Measurements from ENCODE around the gene UNCX.

UNCX gene

DNA sequence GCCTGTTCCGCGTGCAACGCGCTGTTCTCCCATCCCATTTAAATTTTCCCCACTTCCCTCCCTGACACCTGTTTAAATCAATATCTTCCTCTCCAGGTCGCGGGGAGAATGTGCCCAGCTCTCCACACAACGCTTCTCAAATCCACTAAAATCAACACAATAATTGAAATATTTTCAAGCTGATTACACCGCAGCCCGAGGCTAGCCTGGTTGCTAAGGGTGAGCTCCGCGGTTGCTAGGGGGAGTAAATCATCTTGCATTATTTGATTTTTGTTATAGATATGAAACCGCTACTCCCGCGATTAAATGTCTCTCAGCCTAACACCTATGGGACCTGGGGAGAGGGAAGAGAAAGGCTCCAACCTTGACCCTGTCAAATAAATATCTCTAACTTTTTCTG, 36.2 kb downstream of the UNCX start:
- DNase-seq, result no peak
- H3F3A ChIP-seq (ENCODE audit: insufficient read depth, low read length), result no peaks in the 10 kb centered on the region

DNA sequence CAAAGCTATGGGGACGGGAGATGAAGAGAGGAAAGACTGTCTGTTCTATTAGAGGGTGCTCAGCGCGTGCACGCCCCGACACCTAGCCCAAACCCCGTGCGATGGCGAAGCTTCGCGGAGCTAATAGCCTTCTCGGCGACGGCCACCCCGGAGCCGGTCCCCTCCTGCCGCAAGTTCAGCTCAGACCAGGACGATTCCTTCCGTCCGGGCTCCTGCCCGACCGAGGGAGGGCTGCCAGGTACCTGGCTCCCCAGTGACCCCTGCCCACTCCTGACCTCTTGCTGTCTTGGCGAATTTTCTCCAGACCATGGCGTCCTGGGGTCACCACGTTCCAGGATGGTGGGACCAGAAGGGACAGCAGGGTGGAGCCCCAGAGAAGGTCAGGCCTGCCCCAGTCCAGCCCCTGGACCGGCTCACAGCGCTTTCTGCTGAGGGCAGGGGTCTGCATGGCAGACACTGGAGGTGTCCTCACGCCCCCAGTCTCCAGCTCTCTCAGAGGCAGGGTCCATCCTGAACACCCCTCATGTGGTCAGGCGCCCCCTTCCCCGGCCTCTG, 36.7 kb downstream of the UNCX start:
- TF ChIP-seq EZH2phosphoT487 (IDR thresholded peaks at IDR 0.05; ENCODE audit: low read length), result no peak
- TF ChIP-seq, protein P1, sequence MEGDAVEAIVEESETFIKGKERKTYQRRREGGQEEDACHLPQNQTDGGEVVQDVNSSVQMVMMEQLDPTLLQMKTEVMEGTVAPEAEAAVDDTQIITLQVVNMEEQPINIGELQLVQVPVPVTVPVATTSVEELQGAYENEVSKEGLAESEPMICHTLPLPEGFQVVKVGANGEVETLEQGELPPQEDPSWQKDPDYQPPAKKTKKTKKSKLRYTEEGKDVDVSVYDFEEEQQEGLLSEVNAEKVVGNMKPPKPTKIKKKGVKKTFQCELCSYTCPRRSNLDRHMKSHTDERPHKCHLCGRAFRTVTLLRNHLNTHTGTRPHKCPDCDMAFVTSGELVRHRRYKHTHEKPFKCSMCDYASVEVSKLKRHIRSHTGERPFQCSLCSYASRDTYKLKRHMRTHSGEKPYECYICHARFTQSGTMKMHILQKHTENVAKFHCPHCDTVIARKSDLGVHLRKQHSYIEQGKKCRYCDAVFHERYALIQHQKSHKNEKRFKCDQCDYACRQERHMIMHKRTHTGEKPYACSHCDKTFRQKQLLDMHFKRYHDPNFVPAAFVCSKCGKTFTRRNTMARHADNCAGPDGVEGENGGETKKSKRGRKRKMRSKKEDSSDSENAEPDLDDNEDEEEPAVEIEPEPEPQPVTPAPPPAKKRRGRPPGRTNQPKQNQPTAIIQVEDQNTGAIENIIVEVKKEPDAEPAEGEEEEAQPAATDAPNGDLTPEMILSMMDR (IDR thresholded peaks at IDR 0.05; ENCODE audit: low read length), result no peak
- TF ChIP-seq EZH2 (optimal IDR thresholded peaks at IDR 0.05; ENCODE audit: low read depth, low read length), result no peak
- no peak overlapping the region for H3K4me3 ChIP-seq (ENCODE audit: low read length)
- no peak overlapping the region for H2AFZ ChIP-seq (ENCODE audit: low read length)
- no peak for DNase-seq
- H3K9me2 ChIP-seq (replicated peaks; ENCODE audit: insufficient read depth, low read length), result no peaks in the 10 kb centered on the region
- H3F3A ChIP-seq (ENCODE audit: insufficient read depth, low read length), result no peaks in the 10 kb centered on the region
- no peak overlapping the region for H3K4me2 ChIP-seq (ENCODE audit: low read depth, low read length)
- H4K20me1 ChIP-seq (ENCODE audit: insufficient read depth, low read length), result no peaks in the 10 kb centered on the region
- H3K9me3 ChIP-seq (replicated peaks; ENCODE audit: insufficient read depth, low read length), result no peaks in the 10 kb centered on the region
- H3K9ac ChIP-seq (ENCODE audit: low read length), result no peak overlapping the region
- peaks cover 59% of the 10 kb centered on the region for H3K27me3 ChIP-seq (replicated peaks; ENCODE audit: insufficient read depth, low read length)
- H3K4me1 ChIP-seq (ENCODE audit: low read length), result no peaks in the 10 kb centered on the region
- H3K36me3 ChIP-seq (replicated peaks; ENCODE audit: insufficient read depth, low read length), result no peaks in the 10 kb centered on the region
- H3K79me2 ChIP-seq (ENCODE audit: low read length), result no peaks in the 10 kb centered on the region
- no peak overlapping the region for H3K27ac ChIP-seq (ENCODE audit: low read length)

More for the DNA sequence above, 36.2 kb downstream of the UNCX start:
- Histone ChIP-seq H3K79me2 (ENCODE audit: low read length) (no peaks in the 10 kb centered on the region), H3K9me3 (replicated peaks; ENCODE audit: insufficient read depth, low read length) (no peaks in the 10 kb centered on the region), H2AFZ (ENCODE audit: low read length) (no peak overlapping the region), H3K4me2 (ENCODE audit: low read depth, low read length) (no peak overlapping the region), H3K27ac (ENCODE audit: low read length) (no peak overlapping the region), H3K9me2 (replicated peaks; ENCODE audit: insufficient read depth, low read length) (no peaks in the 10 kb centered on the region), H3K36me3 (replicated peaks; ENCODE audit: insufficient read depth, low read length) (no peaks in the 10 kb centered on the region), H3K27me3 (replicated peaks; ENCODE audit: insufficient read depth, low read length) (peaks cover 65% of the 10 kb centered on the region), H3K4me3 (ENCODE audit: low read length) (no peak overlapping the region), H4K20me1 (ENCODE audit: insufficient read depth, low read length) (no peaks in the 10 kb centered on the region), H3K4me1 (ENCODE audit: low read length) (no peaks in the 10 kb centered on the region), H3K9ac (ENCODE audit: low read length) (no peak overlapping the region)
- TF ChIP-seq EZH2phosphoT487 (IDR thresholded peaks at IDR 0.05; ENCODE audit: low read length), result no peak
- no peak for TF ChIP-seq EZH2 (optimal IDR thresholded peaks at IDR 0.05; ENCODE audit: low read depth, low read length)
- TF ChIP-seq, protein P1 (IDR thresholded peaks at IDR 0.05; ENCODE audit: low read length), result no peak

DNA sequence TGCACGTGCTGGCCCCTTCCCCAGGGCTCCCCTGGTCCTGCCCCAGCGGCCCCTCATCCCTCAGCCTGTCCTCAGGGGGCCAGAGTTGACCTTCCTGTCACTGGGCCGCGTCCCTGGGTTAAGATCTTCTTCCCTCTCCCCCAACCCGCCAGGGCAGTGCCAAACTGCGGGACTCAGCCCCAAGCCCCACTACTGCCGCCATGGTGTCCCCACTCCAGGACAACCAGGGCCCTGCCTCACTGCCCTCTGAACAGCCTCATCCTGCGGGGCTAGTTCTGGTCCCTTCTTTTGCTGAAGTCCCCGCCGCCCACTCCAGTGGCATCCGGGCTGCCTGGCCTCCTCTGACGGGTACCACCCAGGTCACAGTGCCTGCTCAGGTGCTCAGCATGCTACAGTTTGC, 37.5 kb downstream of the UNCX start:
- Histone ChIP-seq H3K79me2 (ENCODE audit: low read length) (no peaks in the 10 kb centered on the region), H3K9me2 (replicated peaks; ENCODE audit: insufficient read depth, low read length) (no peaks in the 10 kb centered on the region), H3K36me3 (replicated peaks; ENCODE audit: insufficient read depth, low read length) (no peaks in the 10 kb centered on the region), H4K20me1 (ENCODE audit: insufficient read depth, low read length) (no peaks in the 10 kb centered on the region), H3F3A (ENCODE audit: insufficient read depth, low read length) (no peaks in the 10 kb centered on the region), H3K9ac (ENCODE audit: low read length) (no peak overlapping the region), H3K4me3 (ENCODE audit: low read length) (no peak overlapping the region), H3K27me3 (replicated peaks; ENCODE audit: insufficient read depth, low read length) (peaks cover 52% of the 10 kb centered on the region), H3K27ac (ENCODE audit: low read length) (no peak overlapping the region), H3K9me3 (replicated peaks; ENCODE audit: insufficient read depth, low read length) (no peaks in the 10 kb centered on the region), H2AFZ (ENCODE audit: low read length) (no peak overlapping the region), H3K4me1 (ENCODE audit: low read length) (no peaks in the 10 kb centered on the region), H3K4me2 (ENCODE audit: low read depth, low read length) (no peak overlapping the region)
- TF ChIP-seq EZH2 (optimal IDR thresholded peaks at IDR 0.05; ENCODE audit: low read depth, low read length) (no peak), EZH2phosphoT487 (IDR thresholded peaks at IDR 0.05; ENCODE audit: low read length) (no peak)
- TF ChIP-seq, protein P1 (IDR thresholded peaks at IDR 0.05; ENCODE audit: low read length), result no peak
- no peak for DNase-seq
